Sigmoid colon (tissue), 4 donors: ENCODE results near the gene LHX2.

ENCODE experiments used
- CTCF ChIP-seq, 4 experiments: fragments of 450-650 bp in 3 of 4; fragments of 200-600 bp in 1 of 4; IDR thresholded peaks; one replicate each; pipeline ENCODE4 v1.5.1; 2016 to 2019; ENCODE audit warnings: antibody characterized with exemption in 4 of 4, mild to moderate bottlenecking in 3 of 4, moderate library complexity in 2 of 4
- EP300 ChIP-seq, 4 donors: sonication (generic); formaldehyde crosslinking; IDR thresholded peaks; one replicate each; pipeline ENCODE4 v1.6.1; 2017; ENCODE audit warnings: antibody characterized with exemption in 4 of 4
- POLR2A ChIP-seq, 2 donors: fragments of 450-650 bp; IDR thresholded peaks; one replicate each; pipeline ENCODE4 v1.6.1; 2016; ENCODE audit warnings: antibody characterized with exemption in 2 of 2, mild to moderate bottlenecking in 2 of 2, moderate library complexity in 2 of 2

- TF ChIP-seq CTCF (IDR thresholded peaks at IDR 0.05) (no peak), POLR2A (IDR thresholded peaks at IDR 0.05) (no peak), EP300 (IDR thresholded peaks at IDR 0.05) (no peak)
Observed at GRCh38 chr9:124050955-124051354, 39.4 kb downstream of the LHX2 start.
